Stimulated activated CD4-positive, alpha-beta T cell treated with anti-CD3 and anti-CD28 coated beads, Interleukin-2, amount 100 ng/mL, for 4 hours (primary cell): Measurements from ENCODE around the gene CLEC4F.
A peak's percentile ranks its signal among the peaks of the same experiment; 100 is the strongest.

Experiments used
- DNase-seq: peaks from one replicate; pipeline ENCODE4 v3.0.0-alpha.2; 2020; ENCODE audit warnings: low read depth

Gene CLEC4F, protein sequence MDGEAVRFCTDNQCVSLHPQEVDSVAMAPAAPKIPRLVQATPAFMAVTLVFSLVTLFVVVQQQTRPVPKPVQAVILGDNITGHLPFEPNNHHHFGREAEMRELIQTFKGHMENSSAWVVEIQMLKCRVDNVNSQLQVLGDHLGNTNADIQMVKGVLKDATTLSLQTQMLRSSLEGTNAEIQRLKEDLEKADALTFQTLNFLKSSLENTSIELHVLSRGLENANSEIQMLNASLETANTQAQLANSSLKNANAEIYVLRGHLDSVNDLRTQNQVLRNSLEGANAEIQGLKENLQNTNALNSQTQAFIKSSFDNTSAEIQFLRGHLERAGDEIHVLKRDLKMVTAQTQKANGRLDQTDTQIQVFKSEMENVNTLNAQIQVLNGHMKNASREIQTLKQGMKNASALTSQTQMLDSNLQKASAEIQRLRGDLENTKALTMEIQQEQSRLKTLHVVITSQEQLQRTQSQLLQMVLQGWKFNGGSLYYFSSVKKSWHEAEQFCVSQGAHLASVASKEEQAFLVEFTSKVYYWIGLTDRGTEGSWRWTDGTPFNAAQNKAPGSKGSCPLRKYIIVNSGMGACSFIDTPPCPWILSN

DNA sequence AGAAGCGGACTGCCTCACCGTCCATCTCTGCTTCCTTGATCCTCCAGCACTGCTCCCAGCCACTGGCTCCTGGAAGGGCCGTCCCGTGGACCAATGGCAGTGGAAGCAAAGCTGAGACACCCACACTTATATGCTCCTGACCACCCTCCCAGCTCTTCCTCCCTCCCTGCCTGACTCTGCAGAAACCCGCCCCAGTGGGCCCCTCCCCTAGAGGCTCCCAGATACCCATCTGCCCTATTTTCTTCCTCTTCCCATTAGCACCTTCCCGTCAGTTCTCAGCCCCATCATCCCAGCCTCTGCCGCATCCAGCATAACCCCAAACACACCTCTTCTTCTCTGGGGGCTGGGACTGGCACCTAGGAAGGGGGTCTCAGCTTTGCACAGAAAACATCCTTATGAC lies at the start of gene CLEC4F:
Gene CLEC4F, minus strand, starts transcription at position 101 of the 400 bp plus-strand sequence. Its CDS starts 76 bp downstream, at position 25.
- DNase-seq = no peak

DNA sequence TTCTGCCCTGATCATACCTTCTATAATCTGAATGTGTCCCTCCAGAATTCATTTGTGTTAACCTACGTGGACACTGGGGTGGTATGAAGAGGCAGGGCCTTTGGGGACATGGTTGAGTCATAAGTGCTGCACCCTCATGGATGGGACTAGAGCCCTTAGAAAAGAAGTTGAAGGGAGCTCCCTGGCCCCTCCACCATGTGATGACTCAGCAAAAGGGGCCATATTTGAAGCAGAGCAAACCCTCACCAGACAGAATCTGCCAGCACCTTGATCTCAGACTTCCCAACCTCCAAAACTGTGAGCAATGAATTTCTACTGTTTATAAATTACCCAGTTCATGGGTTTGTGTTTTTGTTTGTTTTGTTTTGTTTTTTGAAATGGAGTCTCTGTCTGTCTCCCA lies 48.6 kb upstream of the CLEC4F start:
- DNase-seq = no peak

DNA sequence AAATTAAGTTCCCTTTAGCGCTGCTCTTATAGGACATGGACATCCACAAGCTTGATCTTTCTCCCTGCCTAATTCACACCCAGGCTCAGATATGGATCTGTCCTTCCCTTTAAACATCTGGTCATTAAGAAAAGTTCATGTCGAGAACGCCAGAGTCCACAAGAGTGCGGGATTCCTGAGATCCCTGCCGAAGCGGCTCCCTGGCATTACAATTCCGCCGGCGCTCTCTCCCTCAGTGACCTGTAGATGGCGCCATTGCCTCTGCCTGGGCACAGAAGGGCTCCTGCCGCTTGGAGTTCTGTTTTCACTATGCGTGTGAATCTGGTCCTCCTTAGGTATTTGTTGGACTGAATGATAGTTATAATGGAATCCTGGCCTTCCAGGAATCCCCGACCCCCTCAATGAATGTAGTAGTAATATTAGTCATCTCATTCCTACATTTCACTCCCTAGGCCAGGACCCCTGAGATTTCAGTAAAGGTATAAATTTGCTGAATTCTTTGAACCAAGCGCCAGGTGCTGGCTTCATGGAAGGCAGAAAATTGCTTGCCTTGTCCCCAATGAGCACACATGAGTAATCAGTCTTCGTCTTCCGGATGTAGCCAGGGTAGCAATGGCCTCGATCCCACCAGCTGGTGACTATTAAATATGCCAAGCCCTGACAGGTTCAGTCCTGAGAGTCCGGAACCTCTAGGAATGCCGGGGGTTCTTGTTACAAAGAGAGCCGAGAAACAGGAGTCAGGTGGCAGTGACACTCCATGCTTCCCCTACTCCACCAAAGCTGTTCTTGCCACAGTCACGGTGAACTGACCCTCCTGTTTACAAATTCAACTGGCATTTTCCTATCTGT lies 41.6 kb upstream of the CLEC4F start:
- DNase-seq = peak; percentile 53

DNA sequence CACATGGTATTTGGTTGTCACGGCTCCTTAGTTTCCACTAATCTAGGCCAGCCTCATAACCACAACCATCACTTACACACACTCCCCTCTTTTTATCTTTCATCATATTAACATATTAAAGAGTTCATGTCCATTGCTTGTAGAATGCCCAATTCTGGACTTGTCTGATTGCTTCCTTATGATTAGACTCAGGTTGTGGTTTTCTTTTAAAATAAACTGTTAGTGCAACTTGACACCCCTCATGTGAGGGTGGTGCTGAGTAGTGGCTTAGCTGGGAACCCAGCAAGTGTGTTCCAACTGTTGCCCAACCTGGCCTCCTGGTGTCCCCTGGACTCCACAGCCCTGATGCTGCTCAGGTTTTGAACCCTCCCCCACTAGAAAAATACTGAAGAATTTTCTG lies 35.3 kb upstream of the CLEC4F start:
- no peak for DNase-seq

DNA sequence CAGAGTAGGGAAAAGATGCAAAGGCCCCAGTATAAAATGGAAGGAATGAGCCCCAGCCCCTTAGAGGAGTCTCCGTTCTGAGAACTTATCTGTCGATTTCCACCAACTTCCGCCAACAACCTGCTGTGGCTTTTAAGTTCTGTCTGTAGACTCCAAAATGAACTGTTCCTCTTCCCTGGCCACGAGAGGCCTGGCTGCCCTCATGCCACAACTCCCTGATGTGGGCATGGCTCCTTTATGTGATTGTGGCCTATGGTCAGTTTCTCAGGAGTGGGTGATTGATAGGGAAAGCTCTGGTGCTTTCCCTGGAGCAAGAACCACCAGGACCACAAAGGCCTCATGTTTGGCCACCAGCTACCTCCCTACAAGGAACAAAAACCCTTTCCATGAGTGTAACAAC lies 34.0 kb upstream of the CLEC4F start:
- no peak for DNase-seq

DNA sequence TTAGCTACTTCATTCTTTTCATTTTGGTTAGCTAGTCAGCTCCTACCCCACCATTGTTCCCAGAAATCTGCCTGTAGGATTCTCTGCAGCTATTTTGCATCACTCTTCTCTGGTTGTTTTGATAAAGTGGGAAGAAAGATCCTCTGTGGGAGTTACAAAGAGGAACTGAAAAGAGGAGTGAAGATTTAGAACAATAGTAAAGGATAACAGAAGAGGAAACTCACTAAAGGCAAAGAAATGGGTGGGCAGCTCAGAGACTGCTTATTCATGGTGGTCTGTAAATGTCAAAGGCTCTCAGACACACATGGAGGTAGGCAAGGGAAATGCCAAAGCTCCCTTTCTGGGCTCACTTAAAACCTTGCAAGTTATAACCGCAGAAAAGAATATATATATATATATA lies 32.4 kb upstream of the CLEC4F start:
- no peak for DNase-seq

DNA sequence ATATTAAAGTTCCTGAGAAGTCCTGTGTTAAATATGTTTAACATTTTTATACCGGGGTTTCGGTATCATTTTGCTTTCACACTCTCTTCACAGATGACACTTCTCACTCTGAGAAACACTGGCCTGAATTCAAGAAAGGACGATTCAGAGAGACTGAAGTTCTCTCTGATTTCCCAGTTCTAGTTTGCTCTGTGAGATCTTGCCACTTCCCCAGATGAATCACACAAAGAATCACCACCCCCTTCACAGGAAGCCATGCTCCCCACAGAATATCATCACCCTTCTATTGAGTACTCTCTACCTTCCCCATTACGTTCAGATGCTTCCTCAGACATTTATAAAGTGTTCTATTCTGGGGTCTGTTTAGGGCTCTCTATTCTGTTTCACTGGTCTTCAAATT lies 31.3 kb upstream of the CLEC4F start:
- peak; percentile 37 for DNase-seq

DNA sequence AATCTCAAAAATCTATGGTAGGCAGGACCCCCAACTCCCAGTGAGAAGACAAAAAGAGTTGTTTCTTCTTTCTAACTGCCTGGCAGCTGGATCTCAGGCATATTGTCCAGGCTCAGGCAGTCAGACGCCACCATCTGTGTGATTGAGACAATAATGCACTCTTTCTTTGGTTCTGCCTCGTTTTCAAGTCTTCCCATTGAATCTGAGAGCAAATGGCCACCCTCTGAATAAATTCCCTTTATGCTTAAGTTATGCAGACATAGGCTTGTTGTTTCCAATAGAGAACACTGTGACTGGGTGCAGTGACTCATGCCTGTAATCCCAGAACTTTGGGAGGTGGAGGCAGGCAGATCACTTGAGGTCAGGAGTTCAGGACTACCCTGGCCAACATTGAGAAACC lies 30.5 kb upstream of the CLEC4F start:
- no peak for DNase-seq

DNA sequence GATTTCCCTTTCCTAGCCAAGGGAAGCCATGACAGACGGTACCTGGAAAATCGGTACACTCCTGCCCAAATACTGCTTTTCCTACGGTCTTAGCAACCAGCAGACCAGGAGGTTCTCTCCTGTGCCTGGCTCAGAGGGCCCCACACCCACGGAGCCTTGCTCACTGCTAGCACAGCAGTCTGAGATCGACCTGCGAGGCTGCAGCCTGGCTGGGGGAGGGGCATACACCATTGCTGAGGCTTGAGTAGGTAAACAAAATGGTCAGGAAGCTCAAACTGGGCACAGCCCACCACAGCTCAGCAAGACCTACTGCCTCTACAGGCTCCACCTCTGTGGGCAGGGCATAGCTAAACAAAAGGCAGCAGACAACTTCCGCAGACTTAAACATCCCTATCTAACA lies 22.0 kb upstream of the CLEC4F start:
- DNase-seq = no peak

DNA sequence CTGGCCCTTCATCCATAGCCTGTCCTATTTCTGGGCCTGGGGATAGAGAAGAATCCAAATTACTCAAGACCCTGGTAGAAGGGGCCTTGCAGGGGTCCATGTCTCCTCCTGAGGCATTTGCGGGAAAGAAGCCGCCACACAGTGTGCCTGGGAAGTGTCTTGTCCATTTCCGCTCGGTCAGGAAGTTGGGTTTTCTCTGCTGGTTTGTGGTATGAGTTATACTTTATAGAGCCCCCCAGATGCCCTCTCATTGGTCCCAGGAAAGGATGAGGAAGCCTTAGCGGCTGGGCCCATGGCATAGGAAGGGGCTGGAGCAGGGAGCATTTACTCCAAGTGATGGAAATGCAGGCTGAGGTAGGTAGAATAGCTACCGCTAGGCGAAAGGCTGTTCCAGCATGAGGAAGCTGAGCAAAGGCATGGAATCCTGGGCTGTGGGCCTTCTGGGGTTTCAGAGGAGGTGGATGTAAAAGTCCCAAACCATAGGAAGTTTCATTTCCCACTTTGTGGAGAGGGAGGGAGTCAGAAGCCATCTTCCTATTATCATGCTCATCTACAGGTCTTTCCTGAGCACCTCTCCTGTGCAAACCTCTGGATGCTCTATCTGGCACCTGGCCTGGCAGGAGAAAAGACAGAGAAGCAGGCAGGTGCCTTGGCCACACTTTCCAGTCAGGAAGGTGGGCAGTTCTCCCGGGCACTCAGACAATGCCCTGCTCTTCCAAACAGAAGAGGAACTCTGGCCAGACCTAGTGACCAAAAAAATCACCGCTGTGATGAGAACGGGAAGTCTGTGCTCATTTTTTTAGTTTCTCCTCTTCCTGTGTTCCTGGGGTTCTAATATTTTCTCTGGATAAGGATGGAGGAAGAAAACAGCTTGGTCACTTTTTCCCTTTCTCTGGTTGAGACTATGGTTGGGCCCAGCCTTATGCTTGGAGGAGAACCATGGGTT lies 17.9 kb upstream of the CLEC4F start:
- DNase-seq = no peak

DNA sequence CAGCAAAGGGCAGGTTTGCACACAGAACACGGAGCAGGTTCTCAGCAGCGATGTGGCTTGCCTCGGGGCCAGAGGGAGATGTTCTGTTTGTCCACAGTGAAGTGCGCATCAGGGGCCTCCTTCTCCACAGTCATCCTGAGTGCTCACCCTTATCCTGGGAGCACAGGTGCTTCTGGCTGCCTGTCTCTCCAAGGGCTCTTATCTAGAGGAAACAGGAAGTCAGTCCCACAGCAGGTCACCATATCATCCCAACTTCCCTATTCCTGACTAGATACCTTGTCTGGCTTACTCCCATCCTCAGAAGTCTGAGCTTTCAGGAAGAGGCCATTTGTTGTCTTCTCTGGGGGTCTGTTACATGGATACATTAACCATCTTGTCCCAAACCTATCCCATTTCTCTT lies 15.2 kb upstream of the CLEC4F start, which contains the start of gene CD207:
Gene CD207, minus strand, starts transcription at position 174 of the 400 bp plus-strand sequence. Its CDS starts 40 bp downstream, at position 134.
- no peak for DNase-seq

DNA sequence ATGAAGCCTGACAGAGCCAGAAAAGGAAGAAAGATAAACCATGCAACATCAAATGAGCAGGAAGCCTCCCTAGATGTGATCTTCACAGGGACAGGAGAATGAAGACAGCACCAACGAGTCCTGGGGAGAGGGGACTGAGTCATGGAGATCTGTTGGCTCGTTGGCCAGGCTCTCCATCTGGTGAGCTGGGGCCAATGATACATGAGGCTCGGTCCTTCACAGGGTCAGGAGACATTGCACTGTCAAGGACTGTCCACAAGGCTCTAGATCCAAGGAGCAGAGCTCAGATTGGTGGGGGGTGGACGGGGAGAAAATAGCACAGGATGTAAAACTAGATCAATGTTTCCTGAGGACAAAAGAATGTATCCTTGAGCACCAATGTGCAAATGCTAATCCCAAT lies 14.5 kb upstream of the CLEC4F start:
- no peak for DNase-seq

DNA sequence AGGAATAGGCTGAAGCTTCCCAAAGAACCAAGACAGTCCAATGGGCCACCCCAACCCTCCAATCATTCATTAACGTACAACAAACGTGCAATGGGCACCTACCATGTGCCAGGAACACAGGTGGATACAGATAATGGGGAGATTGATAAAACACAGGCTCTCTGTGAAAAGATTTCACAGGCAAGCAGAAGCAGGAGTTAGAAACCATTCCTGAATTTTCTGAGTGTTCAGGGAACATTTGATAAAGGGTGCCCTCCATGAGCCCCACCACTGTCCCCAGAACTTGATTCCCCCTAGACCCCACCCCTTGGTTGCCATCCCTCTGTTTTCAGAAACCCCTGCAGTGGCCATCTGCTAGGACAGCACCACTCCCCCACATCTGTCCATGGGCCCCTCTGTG lies 13.7 kb upstream of the CLEC4F start:
- no peak for DNase-seq

DNA sequence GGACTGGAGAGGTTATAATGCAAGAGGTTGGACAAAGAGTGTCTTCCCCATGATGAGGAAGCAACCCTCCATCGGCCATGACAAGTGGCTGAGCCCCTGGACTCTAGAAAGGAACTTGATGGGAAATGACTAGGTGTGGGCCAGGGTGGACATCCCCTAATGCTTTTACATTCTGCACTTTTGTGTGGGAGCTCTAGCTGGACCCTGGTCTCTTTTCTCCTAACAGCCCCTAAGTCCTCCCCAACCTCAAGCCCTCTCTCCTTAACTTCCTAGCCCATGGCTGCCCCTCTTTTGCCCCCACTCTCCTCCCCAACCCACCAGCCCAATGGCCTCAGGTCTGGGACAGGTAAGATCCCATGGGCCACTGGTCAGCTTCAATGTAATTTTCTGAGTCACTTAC lies 12.8 kb upstream of the CLEC4F start:
- DNase-seq = no peak

DNA sequence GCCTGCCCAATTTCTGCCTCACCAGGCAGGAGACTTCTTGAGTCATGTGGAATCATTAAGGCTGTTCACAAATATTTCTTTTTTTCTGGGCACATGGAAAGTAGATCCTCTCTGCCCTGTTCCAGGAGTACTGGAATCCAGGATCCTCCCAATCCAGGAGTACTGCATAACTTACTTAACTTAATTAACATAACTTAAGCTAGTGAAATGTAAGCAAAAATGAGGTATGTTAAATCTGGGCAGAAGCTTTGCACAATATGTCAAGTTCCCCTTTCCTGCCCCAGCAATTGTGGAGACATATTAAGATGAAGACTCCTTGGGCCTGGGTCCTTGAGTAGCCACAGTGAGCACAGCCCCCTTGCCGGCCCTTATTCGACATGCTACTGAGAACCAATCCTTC lies 12.0 kb upstream of the CLEC4F start:
- DNase-seq = no peak

DNA sequence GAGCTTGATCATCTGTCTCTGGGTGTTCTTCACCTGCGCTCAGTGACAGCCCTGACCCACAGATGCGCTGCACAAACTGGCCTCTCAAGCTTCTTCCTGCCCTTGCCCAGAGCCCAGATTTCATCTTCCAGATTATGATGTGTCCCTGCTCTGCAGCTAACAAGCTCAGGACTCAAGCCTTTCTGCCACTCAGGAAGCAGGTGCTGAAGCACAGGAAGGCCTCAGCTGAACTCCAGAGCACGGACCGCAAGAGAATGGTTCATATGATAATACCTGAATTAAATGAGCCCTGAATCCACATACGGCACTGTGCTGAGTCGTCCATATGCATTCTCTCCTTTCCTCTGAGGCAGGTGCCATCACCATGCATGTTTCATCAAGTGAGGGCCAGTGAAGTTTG lies 11.5 kb upstream of the CLEC4F start:
- DNase-seq = no peak

DNA sequence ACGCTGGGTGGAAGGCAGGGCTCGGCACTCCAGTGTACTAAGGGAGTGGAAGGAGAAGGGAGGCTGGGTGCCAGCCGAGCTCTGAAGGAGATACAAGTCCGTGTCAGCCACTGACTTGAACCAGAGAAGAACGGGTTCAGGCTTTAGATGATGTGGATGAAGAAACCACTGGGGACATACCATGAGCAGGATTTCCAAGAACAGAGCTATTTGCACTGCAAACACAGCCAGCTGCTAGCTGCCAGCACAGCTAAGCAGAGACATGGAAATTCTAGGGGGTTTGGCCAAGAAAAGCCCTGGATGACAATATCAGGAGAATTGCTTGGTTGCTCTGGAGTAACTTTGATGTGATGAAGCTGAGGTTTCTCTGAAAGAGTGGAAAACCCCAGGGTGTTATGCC lies 10.0 kb upstream of the CLEC4F start:
- DNase-seq = no peak

DNA sequence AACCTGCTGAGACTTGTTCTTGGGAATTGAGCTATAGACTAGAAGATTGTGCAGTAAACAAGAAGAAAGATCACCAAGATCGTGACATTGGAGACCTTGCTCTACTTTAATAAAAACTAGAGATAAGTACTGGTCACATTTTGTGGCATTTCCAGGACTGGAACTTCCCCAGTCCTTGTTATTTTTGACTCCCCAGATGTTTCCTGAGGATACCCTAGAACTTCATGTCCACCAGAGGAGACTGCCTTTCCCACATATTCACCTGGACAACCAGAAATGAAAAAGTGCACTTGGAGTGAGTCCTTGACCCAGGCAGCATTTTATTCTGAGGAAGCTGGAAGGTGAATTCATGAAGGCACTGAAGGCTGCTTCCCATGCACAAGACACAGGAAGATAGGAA lies 9.5 kb upstream of the CLEC4F start:
- DNase-seq = no peak

DNA sequence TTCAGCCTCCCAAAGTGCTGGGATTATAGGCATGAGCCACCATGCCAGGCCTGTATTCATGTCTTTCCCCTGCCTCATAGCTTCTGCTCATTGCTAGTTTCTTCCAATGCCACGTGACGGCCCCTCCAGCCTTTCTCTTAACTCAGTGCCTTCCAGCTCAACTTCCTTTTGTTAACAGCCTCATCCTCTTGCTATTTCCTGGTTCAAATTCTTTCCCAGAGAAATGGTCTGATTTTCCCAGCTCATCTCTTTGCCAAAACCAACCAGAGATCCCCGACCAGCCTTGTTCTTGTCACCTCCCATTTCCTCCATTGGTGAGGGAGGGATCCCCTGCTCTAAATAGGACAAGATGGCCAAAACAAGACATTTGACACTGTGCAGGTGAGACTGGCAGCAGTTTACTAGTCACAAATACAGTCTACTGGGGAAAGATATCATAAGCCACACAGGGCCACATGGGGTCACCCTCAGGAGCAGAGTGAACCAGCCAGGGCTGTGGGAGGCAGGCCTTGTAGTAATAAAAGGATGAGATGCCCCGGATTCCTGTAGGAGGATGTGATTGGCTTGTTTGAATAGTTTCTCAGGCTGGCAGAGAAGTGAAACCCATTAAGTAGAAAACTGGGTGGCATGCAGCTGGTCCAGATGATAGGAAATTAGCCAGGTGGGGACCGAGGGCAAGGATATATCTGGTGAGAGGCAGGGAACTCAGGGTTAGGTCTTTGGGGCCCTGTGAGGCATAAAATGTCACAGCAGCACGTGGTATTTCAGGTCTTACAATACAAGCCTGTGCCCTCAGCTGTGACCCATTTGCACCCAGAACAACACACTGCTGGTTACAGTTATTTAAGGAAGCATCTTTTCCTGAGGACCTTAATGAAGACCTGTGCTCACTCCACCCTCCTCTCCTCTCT lies 8.8 kb upstream of the CLEC4F start:
- no peak for DNase-seq

DNA sequence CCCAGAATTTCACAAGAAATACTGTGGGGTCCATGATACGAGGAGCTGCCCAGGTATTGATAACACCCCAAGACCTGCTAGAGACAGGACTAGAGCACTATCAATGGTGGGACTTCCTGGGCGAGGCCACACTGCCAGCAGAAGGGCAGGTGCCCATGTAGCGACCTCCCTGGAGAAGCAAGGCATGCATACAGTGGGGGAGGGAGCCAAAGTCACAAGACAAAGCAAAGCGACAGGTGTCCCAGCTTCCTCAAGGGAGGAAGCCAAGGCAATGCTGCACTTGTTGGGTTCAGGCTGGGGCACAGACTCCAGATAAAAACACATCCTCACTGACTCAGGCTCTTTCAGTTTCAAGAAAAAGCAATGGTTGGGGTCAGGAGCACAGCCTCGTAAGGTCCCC lies 7.7 kb upstream of the CLEC4F start:
- DNase-seq = no peak

DNA sequence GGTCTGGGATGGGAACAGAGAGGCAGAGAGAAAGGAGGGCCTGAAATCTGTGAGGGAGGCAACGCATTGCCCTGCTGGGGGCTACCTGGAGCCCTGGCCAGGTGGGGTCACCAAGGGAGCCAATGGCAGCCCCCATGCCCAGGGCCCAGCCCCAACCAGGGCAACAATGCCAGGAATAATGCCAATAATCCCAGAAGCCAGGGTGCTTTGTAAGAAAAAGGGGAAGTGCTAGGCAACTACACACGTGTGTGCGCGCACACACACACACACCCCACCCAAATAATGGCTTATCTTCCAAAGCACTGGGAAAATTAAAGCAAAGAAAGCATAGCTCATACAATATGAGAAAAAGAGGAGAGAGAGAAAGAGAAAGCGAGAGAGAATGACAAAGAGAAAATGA lies 7.0 kb upstream of the CLEC4F start:
- no peak for DNase-seq
